ENCODE data around the gene TXNDC11. TPM values are rescaled to one million over a fixed set of nuclear protein-coding genes. Genes with fewer than 3 reads are reported as not detected.

TXNDC11 gene
- total RNA-seq, 1 donor from 2014 or later = 33.6 TPM

DNA sequence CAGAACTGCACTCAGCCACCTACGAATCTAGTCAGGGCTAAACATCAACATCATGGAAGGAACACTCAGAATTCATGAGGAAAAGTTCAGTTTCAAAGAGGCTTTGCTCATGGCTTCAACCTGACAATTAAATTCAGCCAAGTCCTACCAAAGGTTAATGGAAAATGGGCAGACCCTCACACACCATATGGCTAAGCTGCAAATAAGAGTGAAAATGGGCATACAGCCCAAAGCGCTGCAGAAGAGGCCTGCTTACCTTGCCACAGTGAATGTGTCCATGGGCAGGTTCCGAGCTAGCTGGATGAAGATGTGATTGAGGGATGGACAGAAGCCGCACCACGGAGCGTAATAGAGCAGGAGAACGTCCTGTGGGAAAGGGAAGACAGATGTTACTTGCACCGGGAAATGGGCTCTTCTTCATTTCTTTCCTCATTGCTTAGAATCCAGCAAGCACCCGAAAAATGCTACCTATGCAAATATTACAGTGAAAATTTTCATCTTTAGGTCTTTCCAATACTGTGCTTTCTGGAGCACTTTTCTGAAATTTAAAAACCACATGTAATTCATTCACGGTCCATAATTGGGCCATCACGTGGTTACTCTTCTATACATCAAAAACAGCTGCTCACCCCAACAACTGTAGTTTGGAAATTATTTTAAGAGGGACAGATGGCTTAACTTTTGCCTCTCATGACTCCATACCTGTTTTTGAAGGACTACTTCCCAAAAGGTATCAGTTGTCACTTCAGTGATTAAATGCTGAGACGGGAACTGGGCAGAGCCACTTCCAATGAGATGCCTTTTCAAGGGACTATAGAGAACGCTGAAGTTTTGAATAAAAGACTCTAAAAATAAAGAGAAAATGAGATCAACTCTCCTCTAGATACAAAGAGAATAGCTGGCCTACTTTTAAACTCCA lies 54.8 kb downstream of the TXNDC11 start:
- DNase-seq = peak; percentile 68

DNA sequence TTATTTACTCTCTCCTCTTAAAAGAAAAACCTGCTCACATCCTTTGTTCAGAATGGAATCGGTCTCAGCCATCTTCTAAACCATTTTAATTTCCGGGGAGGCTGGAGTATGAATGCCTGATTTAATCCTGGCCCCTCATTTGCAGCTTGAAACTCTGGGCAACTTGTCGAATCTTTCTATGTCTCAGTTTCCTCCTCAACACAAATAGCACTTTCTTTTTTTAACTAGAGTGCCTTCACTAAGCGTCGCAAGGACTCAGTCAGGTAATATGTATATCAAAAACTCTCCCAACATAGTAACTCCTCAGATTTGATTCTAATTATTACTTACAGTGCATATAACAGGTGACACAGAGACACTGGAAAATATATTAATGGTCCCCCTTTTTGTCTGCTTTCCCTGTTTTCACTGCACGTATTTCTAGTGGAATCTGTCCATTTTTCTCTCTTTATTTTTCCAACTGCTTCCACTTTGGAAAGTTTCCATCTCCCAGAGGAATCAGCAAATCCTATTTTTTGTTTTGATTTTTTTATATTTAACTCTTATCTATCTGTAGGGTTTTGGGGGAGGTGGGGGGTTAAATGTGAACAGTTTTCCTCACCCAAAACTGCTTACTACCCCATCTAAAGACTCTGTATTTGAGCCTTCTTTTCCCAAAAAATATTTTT lies 55.8 kb downstream of the TXNDC11 start:
- no peak for DNase-seq

- DNase-seq = no peak
These were observed 56.6 kb downstream of the TXNDC11 start for GRCh38 chr16:11685844-11686618.

- DNase-seq = no peak
These were observed 58.2 kb downstream of the TXNDC11 start for GRCh38 chr16:11684231-11685025.

GRCh38 chr16:11683145-11683544 lies 59.5 kb downstream of the TXNDC11 start:
- DNase-seq = no peak

DNA sequence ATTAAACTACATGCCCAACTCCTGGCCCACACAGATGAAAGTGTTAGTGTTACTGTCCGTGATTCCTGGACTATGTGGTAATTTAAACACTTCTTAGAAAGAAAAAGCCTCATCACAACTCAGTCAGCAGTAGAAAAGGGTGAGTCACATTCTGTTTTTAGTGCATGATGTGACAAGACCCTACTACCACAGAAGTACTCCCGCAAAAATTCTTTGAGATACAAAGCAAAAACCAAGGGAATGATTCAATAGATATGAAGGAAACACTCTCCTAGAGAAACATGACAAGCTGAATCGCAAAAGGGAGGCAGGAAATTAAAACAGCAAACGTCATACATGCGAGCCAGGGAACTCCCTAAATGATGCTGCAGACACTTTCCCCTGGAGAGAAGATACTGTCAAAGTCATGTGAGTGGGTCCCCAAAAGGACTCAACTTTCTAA lies 60.0 kb downstream of the TXNDC11 start:
- DNase-seq = no peak

- peak; percentile 88 for DNase-seq
These were observed 60.5 kb downstream of the TXNDC11 start for GRCh38 chr16:11681976-11682654.

- DNase-seq = no peak
These were observed 61.1 kb downstream of the TXNDC11 start for GRCh38 chr16:11681556-11681955.

GRCh38 chr16:11679941-11680911 lies 62.4 kb downstream of the TXNDC11 start:
- no peak for DNase-seq

DNA sequence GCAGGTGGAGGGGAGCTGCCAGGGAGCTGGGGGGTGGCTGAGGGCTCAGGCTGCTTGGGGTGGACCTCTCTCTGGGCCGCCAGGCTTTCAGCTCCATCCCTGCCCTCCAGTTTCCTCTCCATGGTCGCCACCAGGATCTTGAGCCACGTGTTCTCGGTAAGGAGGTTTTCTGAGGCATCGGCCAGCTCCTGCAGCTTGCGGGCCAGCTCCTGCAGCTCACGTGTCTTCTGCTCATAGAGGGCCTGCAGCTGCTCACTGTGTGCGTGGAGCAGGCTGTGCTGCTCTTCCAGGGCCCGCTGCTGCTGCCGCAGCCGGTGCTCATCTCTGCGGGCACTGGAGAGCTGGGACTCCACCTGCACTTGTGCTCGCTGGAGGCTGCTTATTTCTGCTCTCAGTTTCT lies 63.4 kb downstream of the TXNDC11 start:
- DNase-seq = no peak

DNA sequence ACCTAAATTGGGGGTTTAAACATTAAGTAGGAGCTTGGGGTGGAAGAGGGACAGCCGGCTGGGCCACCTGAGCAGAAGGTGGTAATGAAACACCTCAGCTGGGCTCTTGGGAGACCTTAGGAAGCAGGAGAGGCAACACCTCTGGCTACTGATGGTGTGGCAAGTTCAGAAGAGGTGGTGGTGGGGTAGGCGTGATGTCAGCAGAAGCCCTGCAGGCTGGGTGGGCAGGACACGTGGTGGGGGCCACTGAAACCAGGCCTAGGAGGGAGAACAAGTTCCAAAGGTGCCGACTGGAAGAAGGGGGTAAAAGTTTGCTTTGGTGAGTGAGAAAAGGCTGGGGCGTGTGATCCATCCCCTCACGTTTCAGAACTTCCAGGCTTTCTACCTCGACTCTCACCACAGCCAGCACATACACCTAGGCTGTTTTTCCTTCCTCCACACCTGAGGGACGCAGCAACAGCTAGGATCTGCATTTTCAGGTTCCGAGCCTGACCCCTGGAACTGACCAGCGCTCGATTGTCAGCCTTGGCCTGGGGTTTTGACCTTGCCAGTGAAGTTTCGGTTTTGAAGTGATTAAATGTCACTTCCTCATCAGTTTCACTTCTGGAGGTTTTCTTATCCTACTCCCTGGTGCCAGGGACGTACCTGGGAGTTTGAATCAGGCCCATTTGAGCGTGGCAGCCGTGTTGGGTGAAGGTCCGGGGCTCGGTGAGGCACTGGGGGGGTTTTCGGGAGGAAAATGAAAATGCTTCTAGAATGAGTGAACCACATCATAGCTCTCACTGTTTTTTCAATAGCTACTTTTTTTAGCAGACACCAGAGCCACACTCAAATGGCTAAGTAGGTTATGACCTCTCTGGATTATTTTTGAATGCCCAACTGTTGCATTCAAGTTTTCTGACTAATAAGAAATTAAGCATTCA lies 64.4 kb downstream of the TXNDC11 start:
- DNase-seq = no peak

DNA sequence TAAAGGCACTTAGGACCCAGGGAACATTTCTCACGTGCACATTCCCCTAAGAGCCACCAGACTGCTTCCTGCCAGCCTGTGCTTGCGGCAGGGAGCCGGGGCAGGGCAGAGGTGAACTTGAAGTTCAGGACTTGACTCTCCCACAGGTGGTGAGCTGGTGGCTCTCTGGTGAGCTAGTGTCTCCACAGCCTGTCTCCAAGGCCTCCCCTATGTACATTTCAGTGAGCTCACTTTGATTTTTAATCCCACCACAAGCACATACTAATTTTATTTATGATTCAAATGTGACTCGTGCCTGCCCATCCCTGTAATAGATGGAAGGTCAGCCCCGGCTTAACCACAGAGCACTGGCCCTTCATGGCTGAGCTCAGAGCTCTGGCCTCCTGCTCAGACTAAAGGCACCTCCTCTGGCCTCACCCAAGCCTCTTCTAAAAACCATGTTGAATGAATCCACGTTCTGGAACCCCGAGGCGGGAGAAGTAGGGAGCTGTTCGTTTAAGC lies 65.2 kb downstream of the TXNDC11 start:
- DNase-seq = no peak

DNA sequence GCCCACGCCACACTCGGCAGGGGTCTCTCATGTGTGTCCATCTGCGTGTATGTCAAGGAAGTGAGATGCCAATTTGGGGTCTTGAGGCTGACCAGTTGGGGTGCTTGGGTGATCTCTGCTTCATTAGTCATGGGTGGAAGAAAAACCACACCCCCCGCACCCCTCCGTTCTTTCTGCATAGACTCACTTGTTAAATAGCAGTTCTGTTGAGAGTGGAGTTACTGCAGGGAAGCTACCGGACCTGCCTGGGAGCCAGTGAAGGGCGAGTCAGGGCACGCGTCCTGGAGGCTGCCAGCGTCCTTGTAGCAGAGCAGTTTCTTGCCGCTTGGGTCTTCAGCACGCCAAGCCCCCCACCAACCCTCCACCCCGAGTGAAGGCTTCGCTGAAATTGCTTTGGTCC lies 65.9 kb downstream of the TXNDC11 start:
- DNase-seq = no peak

DNA sequence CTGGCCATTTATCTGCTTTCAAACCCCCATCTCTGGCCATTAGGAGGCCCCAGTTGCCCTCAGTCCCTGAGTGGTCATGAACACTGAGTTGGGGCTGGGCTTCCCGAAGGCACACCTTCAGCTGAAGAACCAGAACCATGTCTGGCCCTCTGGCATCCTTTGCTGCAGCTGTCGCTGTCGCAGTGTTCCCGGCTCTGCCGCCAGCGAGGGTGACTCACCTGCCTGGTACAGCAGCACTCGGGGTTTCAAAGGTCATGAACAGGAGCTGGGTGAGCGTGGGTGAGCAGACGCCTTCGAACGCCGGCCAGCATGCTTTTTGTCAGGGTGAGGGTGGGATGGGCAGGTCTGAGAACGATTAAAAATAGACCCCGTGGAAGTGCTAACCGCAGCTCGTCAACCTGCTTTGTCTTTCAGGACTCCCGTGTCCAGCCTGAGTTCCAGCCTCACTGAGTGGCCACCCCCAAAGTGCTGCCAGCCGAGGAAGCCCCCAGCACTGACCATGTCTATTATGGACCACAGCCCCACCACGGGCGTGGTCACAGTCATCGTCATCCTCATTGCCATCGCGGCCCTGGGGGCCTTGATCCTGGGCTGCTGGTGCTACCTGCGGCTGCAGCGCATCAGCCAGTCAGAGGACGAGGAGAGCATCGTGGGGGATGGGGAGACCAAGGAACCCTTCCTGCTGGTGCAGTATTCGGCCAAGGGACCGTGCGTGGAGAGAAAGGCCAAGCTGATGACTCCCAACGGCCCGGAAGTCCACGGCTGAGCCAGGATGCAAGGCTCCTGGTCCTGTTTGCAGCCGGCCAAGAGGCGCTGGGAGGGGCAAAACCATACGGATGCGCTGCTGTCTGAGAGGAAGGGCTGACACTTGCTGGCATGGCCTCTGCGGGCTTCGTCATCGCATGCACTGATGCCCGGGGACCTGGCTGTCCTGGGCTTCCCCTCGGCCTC lies 66.8 kb downstream of the TXNDC11 start:
- DNase-seq = no peak

DNA sequence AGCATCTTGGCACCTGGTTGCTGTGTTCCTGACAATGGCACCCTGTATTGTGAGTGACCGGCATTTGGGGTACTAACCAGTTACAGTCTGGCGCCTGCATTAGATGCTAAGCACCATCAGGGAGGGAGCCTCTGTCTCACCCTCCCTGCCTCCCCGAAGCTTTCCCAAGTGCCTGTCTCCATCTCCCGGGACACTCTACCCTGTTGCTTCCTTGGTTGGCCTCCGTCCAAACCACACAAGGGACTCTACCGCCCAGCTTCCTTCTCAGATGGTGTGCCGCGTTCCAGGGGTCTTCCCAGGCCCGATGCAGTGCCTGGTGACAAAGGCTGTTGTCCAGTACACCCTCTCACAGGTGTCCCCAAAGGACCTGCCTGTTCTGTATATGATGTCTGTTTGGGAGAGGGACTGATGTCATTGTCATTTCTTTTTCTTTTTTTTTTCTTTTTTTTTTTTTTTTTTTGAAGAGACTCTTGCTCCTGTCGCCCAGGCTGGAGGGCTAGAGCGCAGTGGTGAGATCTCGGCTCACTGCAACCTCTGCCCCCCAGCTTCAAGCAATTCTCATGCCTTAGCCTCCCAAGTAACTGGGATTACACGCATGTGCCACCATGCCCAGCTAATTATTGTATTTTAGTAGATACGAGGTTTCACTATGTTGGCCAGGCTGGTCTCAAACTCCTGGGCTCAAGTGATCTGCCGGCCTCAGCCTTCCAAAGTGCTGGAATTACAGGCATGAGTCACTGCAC lies 67.7 kb downstream of the TXNDC11 start:
- DNase-seq = no peak

DNA sequence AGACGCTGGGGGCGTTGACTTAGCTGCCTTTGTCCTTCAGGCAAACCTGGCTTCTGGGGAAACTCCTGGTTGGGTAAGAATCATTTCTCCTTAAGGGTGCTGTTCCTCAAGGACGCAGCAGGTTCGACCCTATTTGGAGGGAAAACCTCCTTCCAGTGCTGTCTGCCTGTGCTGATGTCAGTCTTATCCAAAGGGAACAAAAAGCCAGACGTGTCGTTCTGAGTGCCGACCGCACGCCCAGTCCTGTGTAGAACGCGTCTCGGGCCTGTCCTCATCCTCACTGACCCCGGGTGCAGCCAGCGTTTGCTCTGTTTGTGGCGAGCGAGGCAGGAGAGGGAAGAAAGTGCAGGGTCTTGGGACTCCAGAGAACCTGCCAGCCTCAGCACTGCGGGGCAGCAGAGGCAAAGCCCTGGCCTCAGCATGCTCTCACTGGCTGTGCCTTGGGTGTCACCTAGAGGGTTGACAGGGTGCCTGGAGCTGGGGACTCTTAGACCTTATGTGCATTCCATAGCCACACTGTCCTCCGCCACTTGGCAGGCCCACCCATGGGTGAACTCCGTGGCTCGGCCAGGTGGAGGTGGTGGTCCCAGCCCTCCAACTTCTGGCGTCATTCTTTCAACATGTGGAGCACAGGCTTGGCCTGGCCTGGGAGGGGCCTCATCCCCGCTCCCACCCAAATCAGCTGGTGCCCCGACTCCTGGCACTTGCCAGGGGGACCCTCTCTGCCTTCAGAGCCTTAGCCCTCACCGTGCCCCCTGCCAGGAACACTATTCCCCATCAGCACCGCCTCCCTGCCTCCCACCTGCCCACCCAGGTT lies 68.4 kb downstream of the TXNDC11 start:
- no peak for DNase-seq

Measured in tongue (tissue), 2 donors.